A549 (cell line): ENCODE results near the gene HADHA. TPM values are rescaled to one million over a fixed set of nuclear protein-coding genes. Genes with fewer than 3 reads are reported as not detected.

Experiments
- ATAC-seq, 2 experiments: fragments of 200-7000 bp in 1 of 2; fragments of >200 bp in 1 of 2; cut with Nextera tagmentation in 1 of 2; cut with Tn5 transposase in 1 of 2; 3 replicates each; pipeline versions ENCODE4 v1.8.0 to v1.9.1; 2018 to 2020; ENCODE audit warnings: mild to moderate bottlenecking in 1 of 2, moderate library complexity in 1 of 2
- CTCF ChIA-PET: fragments of 300-600 bp; sonication (Branson Sonifier 250); formaldehyde crosslinking; extraction: SDS; loops from one replicate; lab custom pipeline; 2021; ENCODE audit warnings: antibody characterized with exemption, inconsistent platforms; lab: Yijun Ruan, JAX
- POLR2A ChIA-PET: fragments of 350-600 bp; formaldehyde crosslinking; extraction: SDS; loops from one replicate; lab custom pipeline; 2021; ENCODE audit warnings: antibody characterized with exemption, inconsistent platforms; lab: Yijun Ruan, JAX
- DNase-seq, 2 experiments: peaks; one replicate each; pipeline versions ENCODE4 v3.0.0 to v3.0.0-alpha.2; 2011 to 2016; ENCODE audit warnings: low read depth in 1 of 2, low spot score in 1 of 2
- FAIRE-seq: peaks from 2 replicates; lab custom pipeline; 2011; peaks lifted over from hg19 to GRCh38; lab: Jason Lieb, UNC
- H3K27ac ChIP-seq, 2 experiments: fragments of >200 bp; sonication (Bioruptor Twin); formaldehyde crosslinking; 3 replicates each; pipeline ENCODE4 v1.5.1; 2016 to 2017
- H3K4me1 ChIP-seq: fragments of >200 bp; sonication (Bioruptor Twin); formaldehyde crosslinking; 3 replicates; pipeline ENCODE4 v1.6.1; 2016
- H3K4me2 ChIP-seq: fragments of >200 bp; sonication (Bioruptor Twin); formaldehyde crosslinking; 3 replicates; pipeline ENCODE4 v1.6.1; 2016
- H3K4me3 ChIP-seq: fragments of >200 bp; sonication (Bioruptor Twin); formaldehyde crosslinking; 3 replicates; pipeline ENCODE4 v1.5.1; 2016
- H3K9me3 ChIP-seq: fragments of >200 bp; sonication (Bioruptor Twin); formaldehyde crosslinking; 3 replicates; pipeline ENCODE4 v1.6.1; 2016
- CBX2 ChIP-seq: fragments of 200-600 bp; sonication (generic); IDR thresholded peaks from 2 replicates; pipeline ENCODE4 v1.6.1; 2016; ENCODE audit warnings: low read depth, mild to moderate bottlenecking, borderline replicate concordance
- CEBPB ChIP-seq, 2 experiments: fragments of >200 bp in 1 of 2; sonication (Bioruptor Twin) in 1 of 2; formaldehyde crosslinking in 1 of 2; IDR thresholded peaks; 2 replicates each; pipeline ENCODE4 v1.6.1; 2012 to 2016
- CHD4 ChIP-seq: fragments of 200-600 bp; sonication (generic); IDR thresholded peaks from 2 replicates; pipeline ENCODE4 v1.6.1; 2016; ENCODE audit warnings: antibody characterized with exemption, mild to moderate bottlenecking, borderline replicate concordance
- FOXS1 ChIP-seq: fragments of 250-450 bp; sonication (Bioruptor Pico); IDR thresholded peaks from 2 replicates; pipeline ENCODE4 v1.5.0; 2020; ENCODE audit warnings: mild to moderate bottlenecking, moderate library complexity
- JUN ChIP-seq, 2 experiments: fragments of >200 bp; sonication (Bioruptor Twin); formaldehyde crosslinking; IDR thresholded peaks; 2 replicates in 1 of 2; 3 replicates in 1 of 2; pipeline ENCODE4 v1.6.1; 2016 to 2017
- KDM1A ChIP-seq: fragments of 200-600 bp; sonication (generic); IDR thresholded peaks from 2 replicates; pipeline ENCODE4 v1.6.1; 2016; ENCODE audit warnings: low read depth, mild to moderate bottlenecking
- KDM5A ChIP-seq: fragments of 200-600 bp; sonication (generic); IDR thresholded peaks from 2 replicates; pipeline ENCODE4 v1.6.1; 2016; ENCODE audit warnings: antibody characterized with exemption, mild to moderate bottlenecking
- NPAS2 ChIP-seq: fragments of 250-450 bp; sonication (Bioruptor Pico); IDR thresholded peaks from 2 replicates; pipeline ENCODE4 v1.8.0; 2022; ENCODE audit warnings: mild to moderate bottlenecking, moderate library complexity, borderline replicate concordance
- PHF8 ChIP-seq: fragments of 200-600 bp; sonication (generic); IDR thresholded peaks from 2 replicates; pipeline ENCODE4 v1.6.1; 2016; ENCODE audit warnings: low read depth, mild to moderate bottlenecking, antibody characterized with exemption, moderate library complexity, borderline replicate concordance
- POLR2A ChIP-seq: IDR thresholded peaks from 2 replicates; pipeline ENCODE4 v1.6.1; 2012; ENCODE audit warnings: mild to moderate bottlenecking, low read length
- RAD21 ChIP-seq, 2 experiments: fragments of >200 bp in 1 of 2; sonication (Bioruptor Twin) in 1 of 2; formaldehyde crosslinking in 1 of 2; IDR thresholded peaks in 1 of 2; conservative IDR thresholded peaks in 1 of 2; 2 replicates in 1 of 2; 3 replicates in 1 of 2; pipeline ENCODE4 v1.6.1; 2012 to 2018; ENCODE audit warnings: inconsistent platforms in 1 of 2
- SMC3 ChIP-seq: fragments of >200 bp; sonication (Bioruptor Twin); formaldehyde crosslinking; IDR thresholded peaks from 3 replicates; pipeline ENCODE4 v1.6.1; 2018; ENCODE audit warnings: inconsistent platforms
- TFCP2L1 ChIP-seq: fragments of 250-450 bp; sonication (Bioruptor Pico); IDR thresholded peaks from 2 replicates; pipeline ENCODE4 v1.5.0; 2021; ENCODE audit warnings: mild to moderate bottlenecking
- TP53 ChIP-seq: fragments of 250-450 bp; sonication (Bioruptor Pico); IDR thresholded peaks from 2 replicates; pipeline ENCODE4 v1.5.0; 2021; ENCODE audit warnings: mild to moderate bottlenecking, moderate library complexity
- ZC3H11A ChIP-seq: fragments of 450-650 bp; IDR thresholded peaks from 2 replicates; pipeline ENCODE4 v1.6.1; 2014; ENCODE audit warnings: antibody characterized with exemption, mild to moderate bottlenecking
- ZSCAN20 ChIP-seq: fragments of 250-450 bp; sonication (Bioruptor Pico); IDR thresholded peaks from 2 replicates; pipeline ENCODE4 v1.8.0; 2022; ENCODE audit warnings: mild to moderate bottlenecking, moderate library complexity
- whole genome bisulfite sequencing: methylation state at CpG from one replicate; pipeline ENCODE4 v1.1.6; 2017; ENCODE audit errors: missing lambda C conversion rate; 5-methylcytosine and 5-hydroxymethylcytosine counted together
- polyA plus RNA-seq, 4 experiments: library from polyadenylated mRNA; depleted of rRNA in 3 of 4; stranded (reverse); fragments of >200 nt; fragmentation: RNase III in 1 of 4; extraction: RNeasy Plus Mini Kit Qiagen cat#74134 plus additional on column Dnase treatment in 1 of 4; gene quantifications; 2 replicates in 3 of 4; 3 replicates in 1 of 4; pipeline ENCODE4 v1.2.3, GENCODE V29; 2011 to 2017
- TF ChIP-seq, protein P1 (sequence below): IDR thresholded peaks from 2 replicates; pipeline ENCODE4 v1.6.1; 2012
- TF ChIP-seq, protein P2 (sequence below): IDR thresholded peaks from 2 replicates; pipeline ENCODE4 v1.6.1; 2012
- TF ChIP-seq, protein P3 (sequence below): IDR thresholded peaks from 2 replicates; pipeline ENCODE4 v1.6.1; 2012; ENCODE audit warnings: low read depth, borderline replicate concordance
- TF ChIP-seq, protein P4 (sequence below): fragments of >200 bp; sonication (Bioruptor Twin); formaldehyde crosslinking; IDR thresholded peaks from 3 replicates; pipeline ENCODE4 v1.5.1; 2016
- TF ChIP-seq, protein P5 (sequence below): fragments of >200 bp; sonication (Bioruptor Twin); formaldehyde crosslinking; IDR thresholded peaks from 3 replicates; pipeline ENCODE4 v1.6.1; 2016
- TF ChIP-seq, protein P6 (sequence below): fragments of 250-450 bp; sonication (Bioruptor Pico); IDR thresholded peaks from 2 replicates; pipeline ENCODE4 v1.5.0; 2021; ENCODE audit warnings: mild to moderate bottlenecking, moderate library complexity, borderline replicate concordance

Gene HADHA
- polyA plus RNA-seq, 2 of the 4 experiments (the other 2 are of a cell fraction), result 122 to 174 TPM

DNA sequence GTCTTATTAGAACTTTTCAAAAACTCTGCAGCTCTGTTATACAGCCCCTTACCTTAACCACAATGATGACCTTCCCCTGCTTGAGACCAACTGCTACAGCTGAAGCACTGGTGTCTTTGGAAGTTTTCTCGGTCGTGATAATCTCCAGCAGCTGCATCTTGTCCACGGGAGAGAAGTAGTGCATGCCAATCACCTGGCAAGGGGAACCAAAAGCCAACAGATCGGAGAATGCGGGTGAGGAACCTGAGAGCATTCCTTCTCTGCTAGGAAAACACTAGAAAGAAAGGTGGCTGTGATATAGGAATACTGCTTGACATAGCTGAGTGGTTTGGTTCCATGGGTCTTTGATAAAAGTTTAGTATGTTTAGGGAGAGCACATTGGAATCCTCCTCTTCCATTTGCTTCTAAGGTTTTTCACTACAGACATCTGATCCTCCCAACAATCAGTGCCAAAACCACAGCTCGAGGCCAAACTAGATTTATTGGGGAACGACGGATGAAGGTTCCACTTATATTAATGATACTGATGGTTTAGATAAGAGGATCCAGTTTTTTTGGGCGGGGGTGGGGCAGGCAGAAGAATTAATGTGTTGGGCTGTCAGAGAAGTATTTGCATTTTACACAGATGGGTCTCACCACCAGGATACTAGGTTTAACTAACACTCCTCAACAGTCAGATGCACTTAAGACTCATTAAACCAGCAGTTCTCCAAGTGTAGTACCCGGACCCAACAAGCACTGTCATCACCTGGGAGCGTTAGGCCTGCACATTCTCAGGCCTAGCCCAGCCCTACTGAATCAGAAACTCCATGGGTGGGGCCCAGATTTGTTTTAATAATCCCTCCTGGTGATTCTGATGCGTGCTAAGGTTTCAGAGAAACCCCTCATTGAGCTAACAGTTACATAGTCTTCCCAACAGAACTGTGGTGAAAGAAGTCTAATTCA, 49.1 kb downstream of the HADHA start:
- ATAC-seq, result no peak
- Histone ChIP-seq H3K4me3 (no peak overlapping the region), H3K4me1 (no peaks in the 10 kb centered on the region), H3K9me3 (no peaks in the 10 kb centered on the region), H3K27ac (no peak overlapping the region), H3K4me2 (no peak overlapping the region)
- ChIA-PET POLR2A (no interaction called here), CTCF (interaction anchor here (0.5 to 4.7 kb wide), 4 partner anchors 10 to 204 kb away, joined by 3 to 26 read pairs (median 4); no protein-coding TSS in a partner anchor)
- no peak for FAIRE-seq
- no peak for DNase-seq
- TF ChIP-seq CHD4 (no peak), CBX2 (no peak), ZC3H11A (no peak), NPAS2 (CRISPR knock-in tag) (no peak), ZSCAN20 (CRISPR knock-in tag) (no peak), KDM1A (no peak), FOXS1 (CRISPR knock-in tag) (no peak), TP53 (CRISPR knock-in tag) (no peak), KDM5A (no peak), PHF8 (no peak), JUN (IDR thresholded peaks at IDR 0.05) (no peak)
- TF ChIP-seq, protein P1, sequence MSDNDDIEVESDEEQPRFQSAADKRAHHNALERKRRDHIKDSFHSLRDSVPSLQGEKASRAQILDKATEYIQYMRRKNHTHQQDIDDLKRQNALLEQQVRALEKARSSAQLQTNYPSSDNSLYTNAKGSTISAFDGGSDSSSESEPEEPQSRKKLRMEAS, result no peak
- TF ChIP-seq, protein P2, sequence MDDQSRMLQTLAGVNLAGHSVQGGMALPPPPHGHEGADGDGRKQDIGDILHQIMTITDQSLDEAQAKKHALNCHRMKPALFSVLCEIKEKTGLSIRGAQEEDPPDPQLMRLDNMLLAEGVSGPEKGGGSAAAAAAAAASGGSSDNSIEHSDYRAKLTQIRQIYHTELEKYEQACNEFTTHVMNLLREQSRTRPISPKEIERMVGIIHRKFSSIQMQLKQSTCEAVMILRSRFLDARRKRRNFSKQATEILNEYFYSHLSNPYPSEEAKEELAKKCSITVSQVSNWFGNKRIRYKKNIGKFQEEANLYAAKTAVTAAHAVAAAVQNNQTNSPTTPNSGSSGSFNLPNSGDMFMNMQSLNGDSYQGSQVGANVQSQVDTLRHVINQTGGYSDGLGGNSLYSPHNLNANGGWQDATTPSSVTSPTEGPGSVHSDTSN, result no peak
- TF ChIP-seq, protein P3, sequence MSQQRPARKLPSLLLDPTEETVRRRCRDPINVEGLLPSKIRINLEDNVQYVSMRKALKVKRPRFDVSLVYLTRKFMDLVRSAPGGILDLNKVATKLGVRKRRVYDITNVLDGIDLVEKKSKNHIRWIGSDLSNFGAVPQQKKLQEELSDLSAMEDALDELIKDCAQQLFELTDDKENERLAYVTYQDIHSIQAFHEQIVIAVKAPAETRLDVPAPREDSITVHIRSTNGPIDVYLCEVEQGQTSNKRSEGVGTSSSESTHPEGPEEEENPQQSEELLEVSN, result no peak
- 92% methylated on average over 12 of the region's 12 CpGs for WGBS

DNA sequence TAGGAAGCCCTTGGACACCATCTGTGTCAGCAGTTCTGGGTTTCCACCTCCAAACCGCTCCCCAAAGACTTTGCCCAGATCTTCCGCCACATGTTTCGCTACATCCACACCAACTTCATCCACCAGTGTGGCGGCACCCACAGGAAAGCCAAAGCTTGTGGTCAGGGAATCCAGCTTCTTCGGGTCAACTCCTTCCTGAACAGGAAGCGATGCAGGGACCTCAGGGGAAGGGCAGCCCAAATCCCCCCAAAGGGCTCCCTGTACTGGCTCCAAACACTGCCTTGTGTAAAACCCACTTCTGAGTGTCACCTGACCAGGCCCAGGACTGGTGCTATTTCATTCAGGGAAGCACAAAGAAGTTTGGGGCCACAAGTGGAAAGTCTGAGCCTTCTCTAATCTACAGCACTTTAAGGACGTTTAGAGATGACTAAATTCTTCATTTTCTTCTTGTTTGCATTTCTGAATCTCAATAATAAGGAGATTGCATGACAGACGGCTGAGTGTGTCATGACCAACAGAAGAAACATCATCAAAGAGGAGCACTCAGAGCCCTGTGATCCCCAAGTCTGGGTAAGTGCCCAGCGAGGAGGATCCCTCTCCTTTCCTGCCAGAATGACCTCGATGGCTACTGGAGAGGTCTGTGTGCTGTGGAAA, 50.7 kb downstream of the HADHA start:
- ATAC-seq (no peak), FAIRE-seq (no peak), DNase-seq (no peak)
- TF ChIP-seq, protein P4, sequence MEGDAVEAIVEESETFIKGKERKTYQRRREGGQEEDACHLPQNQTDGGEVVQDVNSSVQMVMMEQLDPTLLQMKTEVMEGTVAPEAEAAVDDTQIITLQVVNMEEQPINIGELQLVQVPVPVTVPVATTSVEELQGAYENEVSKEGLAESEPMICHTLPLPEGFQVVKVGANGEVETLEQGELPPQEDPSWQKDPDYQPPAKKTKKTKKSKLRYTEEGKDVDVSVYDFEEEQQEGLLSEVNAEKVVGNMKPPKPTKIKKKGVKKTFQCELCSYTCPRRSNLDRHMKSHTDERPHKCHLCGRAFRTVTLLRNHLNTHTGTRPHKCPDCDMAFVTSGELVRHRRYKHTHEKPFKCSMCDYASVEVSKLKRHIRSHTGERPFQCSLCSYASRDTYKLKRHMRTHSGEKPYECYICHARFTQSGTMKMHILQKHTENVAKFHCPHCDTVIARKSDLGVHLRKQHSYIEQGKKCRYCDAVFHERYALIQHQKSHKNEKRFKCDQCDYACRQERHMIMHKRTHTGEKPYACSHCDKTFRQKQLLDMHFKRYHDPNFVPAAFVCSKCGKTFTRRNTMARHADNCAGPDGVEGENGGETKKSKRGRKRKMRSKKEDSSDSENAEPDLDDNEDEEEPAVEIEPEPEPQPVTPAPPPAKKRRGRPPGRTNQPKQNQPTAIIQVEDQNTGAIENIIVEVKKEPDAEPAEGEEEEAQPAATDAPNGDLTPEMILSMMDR, result no peak
- TF ChIP-seq SMC3 (no peak), CEBPB (IDR thresholded peaks at IDR 0.05) (no peak), RAD21 (conservative IDR thresholded peaks at IDR 0.05 in 1 of 2, IDR thresholded peaks at IDR 0.05 in 1 of 2) (no peak), ZC3H11A (no peak), TFCP2L1 (CRISPR knock-in tag) (no peak), POLR2A (no peak), TP53 (CRISPR knock-in tag) (no peak), JUN (IDR thresholded peaks at IDR 0.05) (no peak)
- TF ChIP-seq, protein P5, sequence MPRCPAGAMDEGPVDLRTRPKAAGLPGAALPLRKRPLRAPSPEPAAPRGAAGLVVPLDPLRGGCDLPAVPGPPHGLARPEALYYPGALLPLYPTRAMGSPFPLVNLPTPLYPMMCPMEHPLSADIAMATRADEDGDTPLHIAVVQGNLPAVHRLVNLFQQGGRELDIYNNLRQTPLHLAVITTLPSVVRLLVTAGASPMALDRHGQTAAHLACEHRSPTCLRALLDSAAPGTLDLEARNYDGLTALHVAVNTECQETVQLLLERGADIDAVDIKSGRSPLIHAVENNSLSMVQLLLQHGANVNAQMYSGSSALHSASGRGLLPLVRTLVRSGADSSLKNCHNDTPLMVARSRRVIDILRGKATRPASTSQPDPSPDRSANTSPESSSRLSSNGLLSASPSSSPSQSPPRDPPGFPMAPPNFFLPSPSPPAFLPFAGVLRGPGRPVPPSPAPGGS, result no peak
- TF ChIP-seq, protein P2, result no peak
- TF ChIP-seq, protein P6, sequence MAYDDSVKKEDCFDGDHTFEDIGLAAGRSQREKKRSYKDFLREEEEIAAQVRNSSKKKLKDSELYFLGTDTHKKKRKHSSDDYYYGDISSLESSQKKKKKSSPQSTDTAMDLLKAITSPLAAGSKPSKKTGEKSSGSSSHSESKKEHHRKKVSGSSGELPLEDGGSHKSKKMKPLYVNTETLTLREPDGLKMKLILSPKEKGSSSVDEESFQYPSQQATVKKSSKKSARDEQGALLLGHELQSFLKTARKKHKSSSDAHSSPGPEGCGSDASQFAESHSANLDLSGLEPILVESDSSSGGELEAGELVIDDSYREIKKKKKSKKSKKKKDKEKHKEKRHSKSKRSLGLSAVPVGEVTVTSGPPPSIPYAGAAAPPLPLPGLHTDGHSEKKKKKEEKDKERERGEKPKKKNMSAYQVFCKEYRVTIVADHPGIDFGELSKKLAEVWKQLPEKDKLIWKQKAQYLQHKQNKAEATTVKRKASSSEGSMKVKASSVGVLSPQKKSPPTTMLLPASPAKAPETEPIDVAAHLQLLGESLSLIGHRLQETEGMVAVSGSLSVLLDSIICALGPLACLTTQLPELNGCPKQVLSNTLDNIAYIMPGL (CRISPR knock-in tag), result no peak
- ChIA-PET POLR2A (interaction anchor here (0.6 kb wide), 1 partner anchor 16 kb away, joined by 3 read pairs; no protein-coding TSS in a partner anchor), CTCF (interaction anchor here (0.6 to 4.7 kb wide), 6 partner anchors 9 to 137 kb away, joined by 3 to 26 read pairs (median 4); no protein-coding TSS in a partner anchor)
- Histone ChIP-seq H3K4me2 (no peak overlapping the region), H3K27ac (no peak overlapping the region), H3K9me3 (no peaks in the 10 kb centered on the region), H3K4me3 (no peak overlapping the region), H3K4me1 (no peaks in the 10 kb centered on the region)
- WGBS, result 89% methylated on average over 10 of the region's 10 CpGs
